ENCODE data around the gene DUOX1.

- TF ChIP-seq POLR2AphosphoS5 (IDR thresholded peaks at IDR 0.05) = no peak
- TF ChIP-seq CTCF (IDR thresholded peaks at IDR 0.05) = no peak
- no peak for TF ChIP-seq POLR2A (IDR thresholded peaks at IDR 0.05)
These were observed 53.2 kb downstream of the DUOX1 start for GRCh38 chr15:45182996-45183395.

Measured in sigmoid colon (tissue), 4 donors.